GM20000 (cell line): ENCODE measurements around the gene KLHL29.

Source experiments
- DNase-seq: peaks from one replicate; pipeline ENCODE4 v3.0.0; 2012; ENCODE audit warnings: low spot score
- TF ChIP-seq, protein P1 (sequence below): IDR thresholded peaks from 2 replicates; pipeline ENCODE4 v1.5.1; 2012; ENCODE audit warnings: mild to moderate bottlenecking, control low read depth; ENCODE audit errors: extremely low read depth, missing control alignments

The KLHL29 gene

DNA sequence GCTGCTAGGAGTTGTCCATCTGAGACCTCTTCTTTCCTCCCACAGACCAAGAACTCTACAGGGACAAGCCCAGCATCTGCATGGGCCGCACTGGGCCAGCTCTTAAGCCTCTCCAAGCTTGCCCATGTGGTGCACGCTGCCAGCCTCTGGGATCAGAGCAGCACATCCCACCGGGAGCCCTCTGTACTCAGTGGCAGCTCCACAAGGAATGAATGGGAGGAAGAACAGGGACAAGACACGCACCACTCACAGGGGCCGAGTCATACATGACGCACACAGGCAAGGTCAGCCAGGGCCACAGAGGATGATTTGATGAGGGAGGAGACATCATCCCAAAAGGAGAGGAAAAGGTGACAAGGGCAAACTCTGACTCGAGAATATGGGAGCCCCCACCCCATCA lies 268.3 kb downstream of the KLHL29 start:
- TF ChIP-seq, protein P1, sequence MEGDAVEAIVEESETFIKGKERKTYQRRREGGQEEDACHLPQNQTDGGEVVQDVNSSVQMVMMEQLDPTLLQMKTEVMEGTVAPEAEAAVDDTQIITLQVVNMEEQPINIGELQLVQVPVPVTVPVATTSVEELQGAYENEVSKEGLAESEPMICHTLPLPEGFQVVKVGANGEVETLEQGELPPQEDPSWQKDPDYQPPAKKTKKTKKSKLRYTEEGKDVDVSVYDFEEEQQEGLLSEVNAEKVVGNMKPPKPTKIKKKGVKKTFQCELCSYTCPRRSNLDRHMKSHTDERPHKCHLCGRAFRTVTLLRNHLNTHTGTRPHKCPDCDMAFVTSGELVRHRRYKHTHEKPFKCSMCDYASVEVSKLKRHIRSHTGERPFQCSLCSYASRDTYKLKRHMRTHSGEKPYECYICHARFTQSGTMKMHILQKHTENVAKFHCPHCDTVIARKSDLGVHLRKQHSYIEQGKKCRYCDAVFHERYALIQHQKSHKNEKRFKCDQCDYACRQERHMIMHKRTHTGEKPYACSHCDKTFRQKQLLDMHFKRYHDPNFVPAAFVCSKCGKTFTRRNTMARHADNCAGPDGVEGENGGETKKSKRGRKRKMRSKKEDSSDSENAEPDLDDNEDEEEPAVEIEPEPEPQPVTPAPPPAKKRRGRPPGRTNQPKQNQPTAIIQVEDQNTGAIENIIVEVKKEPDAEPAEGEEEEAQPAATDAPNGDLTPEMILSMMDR = no peak
- no peak for DNase-seq

DNA sequence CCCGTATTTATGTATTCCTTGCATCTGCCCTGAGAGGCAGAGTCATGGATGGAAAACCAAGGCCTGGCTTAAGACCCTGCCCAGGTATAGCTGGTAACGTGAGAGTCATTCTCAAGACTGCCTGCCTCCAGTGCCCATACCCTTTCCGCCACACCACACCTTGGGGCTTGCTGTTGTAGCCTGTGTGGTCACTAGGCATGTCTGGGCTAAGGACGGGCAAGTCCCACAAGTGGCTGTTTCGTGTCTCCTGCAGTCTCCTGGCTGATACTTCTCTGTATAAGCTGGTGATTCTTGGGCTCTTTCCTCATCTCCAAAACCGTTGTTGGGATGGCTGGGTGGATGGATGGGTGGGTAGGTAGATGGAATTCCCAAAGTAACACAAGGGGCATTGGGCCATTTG lies 269.8 kb downstream of the KLHL29 start:
- DNase-seq = no peak
- TF ChIP-seq, protein P1 = no peak

DNA sequence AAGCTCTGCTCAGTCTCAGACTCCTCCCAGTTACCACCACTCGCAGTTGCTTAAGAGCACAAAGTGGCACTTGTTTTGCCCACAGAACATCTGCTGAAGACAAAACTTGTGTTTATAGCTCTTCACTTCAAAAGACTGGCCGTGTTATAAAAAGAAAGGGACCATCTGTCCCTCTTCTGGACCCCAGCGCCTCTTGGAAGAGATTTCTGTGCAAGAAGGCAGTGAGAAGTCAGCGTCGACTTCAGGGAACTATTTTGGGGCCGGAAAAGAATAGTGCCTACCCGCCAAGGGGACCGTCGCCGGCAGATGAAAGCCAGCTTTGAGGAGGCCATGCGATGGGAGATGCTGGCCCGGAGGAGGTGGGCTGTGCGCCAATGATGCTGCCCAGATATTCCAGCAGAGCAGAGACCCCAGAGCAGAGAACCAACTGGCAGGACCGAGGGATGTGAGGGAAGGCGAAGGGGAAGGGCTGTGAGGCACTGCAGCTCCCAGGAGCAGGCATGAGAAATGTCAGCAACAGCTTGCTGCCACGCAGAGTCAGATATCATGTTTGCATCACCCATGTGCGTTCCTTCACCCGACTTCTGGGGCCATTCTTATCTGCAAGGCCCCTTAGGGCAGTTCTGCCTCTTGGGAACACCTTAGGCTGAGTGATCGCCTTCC lies 271.1 kb downstream of the KLHL29 start:
- TF ChIP-seq, protein P1 = no peak
- no peak for DNase-seq

DNA sequence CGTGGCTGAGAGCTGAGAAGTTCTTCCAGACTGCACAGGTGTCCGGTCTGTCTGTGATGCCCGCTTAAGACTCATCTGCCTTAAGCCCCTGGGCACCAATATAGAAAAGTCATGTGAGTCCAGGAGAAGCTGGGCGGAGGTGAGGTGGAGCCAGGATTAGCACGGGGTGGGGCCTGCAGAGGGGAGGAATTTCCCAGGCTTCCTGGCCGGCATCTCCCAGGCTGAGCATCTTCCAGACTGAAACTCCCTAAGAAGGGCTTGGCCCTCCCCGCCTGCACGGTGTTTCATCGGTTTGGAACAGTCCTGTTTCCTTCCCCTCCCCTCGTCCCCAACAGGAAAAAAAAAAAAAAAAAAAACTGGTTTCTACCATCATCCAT lies 271.6 kb downstream of the KLHL29 start:
- no peak for DNase-seq
- TF ChIP-seq, protein P1 = no peak

DNA sequence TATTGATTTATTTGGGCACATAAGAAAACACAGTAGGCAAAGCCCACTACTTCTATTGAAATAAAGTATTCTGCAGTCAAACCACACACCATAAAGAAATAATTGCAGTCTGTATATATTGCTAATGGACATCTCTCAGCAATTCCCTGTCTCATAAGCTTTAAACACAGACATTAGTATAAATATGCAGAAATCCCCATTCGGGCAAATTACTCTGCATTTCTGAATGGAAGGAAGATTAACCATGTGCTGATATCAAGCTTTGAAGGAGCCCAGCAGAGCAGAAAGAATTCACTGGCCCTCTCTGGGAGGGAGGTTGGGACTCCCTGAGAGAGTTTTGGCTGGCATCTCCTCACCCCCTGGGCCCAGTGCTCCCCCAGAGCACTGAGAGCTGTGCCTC lies 272.4 kb downstream of the KLHL29 start:
- TF ChIP-seq, protein P1 = no peak
- no peak for DNase-seq

DNA sequence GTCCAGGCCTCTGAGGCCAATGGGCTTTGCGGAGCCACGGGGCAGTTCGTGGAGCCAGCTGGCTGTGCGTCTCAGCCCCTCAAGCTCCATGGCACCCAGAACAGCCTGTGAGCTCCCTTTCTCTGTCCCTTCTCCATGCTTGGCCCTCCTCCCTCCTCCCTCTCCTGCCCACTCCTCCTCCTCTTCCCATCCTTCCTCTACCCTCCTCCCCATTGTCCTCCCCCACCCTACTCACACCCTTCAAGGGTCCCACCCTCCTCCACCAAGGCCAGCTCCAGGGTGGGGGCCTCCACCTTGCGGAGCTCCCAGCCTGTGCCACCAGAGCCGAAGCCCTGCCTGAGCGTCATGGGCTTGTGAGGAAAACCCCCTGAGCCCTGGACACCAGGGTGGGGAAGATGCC lies 273.0 kb downstream of the KLHL29 start:
- TF ChIP-seq, protein P1 = no peak
- DNase-seq = no peak

DNA sequence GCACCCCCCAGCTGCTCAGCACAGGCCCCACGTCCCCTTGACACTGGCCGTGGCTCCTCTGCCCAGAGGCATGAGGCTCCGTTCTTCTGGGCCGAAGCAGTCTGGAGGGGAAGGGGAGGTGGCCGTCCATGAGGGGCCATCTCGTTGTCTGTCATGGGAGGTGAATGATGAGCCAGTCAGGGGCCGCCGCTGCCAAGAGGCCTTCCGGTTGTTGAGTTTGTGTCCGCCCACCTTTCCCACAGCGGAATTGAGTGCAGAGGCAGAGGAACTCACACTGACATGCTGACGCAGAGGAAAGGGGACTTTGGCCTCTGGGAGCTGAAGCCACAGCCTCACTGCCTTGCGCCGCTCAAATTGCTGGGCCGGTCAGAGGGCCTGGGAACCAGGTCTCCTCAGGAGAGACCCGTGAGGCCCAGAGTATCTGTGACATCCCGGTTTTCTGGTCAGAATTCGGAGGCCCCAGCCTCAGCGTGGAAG lies 273.5 kb downstream of the KLHL29 start:
- DNase-seq = peak; percentile 56
- TF ChIP-seq, protein P1 = no peak
